ENCODE measurements around the gene FKBP1A. TPM values are rescaled to one million over a fixed set of nuclear protein-coding genes. Genes with fewer than 3 reads are reported as not detected.

Gene FKBP1A
- total and polyA plus RNA-seq, 2 of the 4 experiments (the other 2 are of a cell fraction) = 120 to 528 TPM

DNA sequence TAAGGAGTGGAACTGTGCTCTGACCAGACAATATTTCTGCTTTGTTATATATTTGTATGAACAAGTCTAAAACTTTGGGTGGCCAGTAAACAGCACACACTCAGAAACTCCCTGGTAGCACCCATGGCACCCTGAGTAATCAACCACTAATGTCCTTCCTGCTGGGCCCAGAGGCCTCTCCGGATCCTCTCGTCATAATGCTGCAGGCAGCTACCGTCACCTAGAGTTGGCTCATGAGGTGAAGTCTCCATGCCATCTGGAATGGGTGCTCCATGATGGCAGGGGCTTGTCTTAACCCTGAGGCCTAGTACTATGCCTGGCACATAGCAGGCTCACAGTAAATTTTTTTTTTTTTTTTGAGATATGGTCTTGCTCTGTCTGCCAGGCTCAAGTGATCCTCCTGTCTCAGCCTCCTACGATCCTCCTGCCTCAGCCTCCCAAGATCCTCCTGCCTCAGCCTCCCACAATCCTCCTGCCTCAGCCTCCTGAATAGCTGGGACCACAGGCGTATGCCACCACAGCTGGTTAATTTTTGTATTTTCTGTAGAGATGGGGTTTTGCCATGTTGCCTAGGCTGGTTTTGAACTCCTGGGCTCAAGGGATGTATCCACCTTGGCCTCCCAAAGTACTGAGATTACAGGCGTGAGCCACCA lies 60.9 kb downstream of the FKBP1A start:
- Histone ChIP-seq H3K18ac (ENCODE audit: low read depth, low read length) (no peak overlapping the region), H3K23ac (ENCODE audit: low read depth, low read length) (no peak overlapping the region), H4K20me1 (ENCODE audit: insufficient read depth, low read length) (peaks cover 10% of the 10 kb centered on the region), H3K36me3 (ENCODE audit: control insufficient read depth, insufficient read depth, low read length) (peaks cover 9% of the 10 kb centered on the region; the same call in 1 of the 2 replicates), H3K4ac (ENCODE audit: low read depth, low read length) (no peak overlapping the region), H3K9me3 (ENCODE audit: control insufficient read depth, insufficient read depth, low read length) (no peaks in the 10 kb centered on the region), H2AFZ (replicated peaks; ENCODE audit: low read length, poor library complexity) (no peak overlapping the region), H3K4me1 (ENCODE audit: control insufficient read depth, insufficient read depth, low read length) (peaks cover 20% of the 10 kb centered on the region), H3K27me3 (ENCODE audit: control insufficient read depth, insufficient read depth, low read length) (no peaks in the 10 kb centered on the region), H2BK120ac (ENCODE audit: low read depth, low read length) (no peak overlapping the region), H2BK15ac (ENCODE audit: low read depth, low read length) (no peak overlapping the region), H3K9me1 (ENCODE audit: insufficient read depth, low read length) (peaks cover 44% of the 10 kb centered on the region), H4K8ac (ENCODE audit: low read depth in 2 of 2, low read length in 2 of 2) (no peak overlapping the region), H3K79me1 (ENCODE audit: low read depth in 1 of 2, low read length in 2 of 2) (peaks cover 47 to 90% of the 10 kb centered on the region in 2 experiments), H4K5ac (ENCODE audit: low read depth, low read length) (no peak overlapping the region), H2AK9ac (replicated peaks; ENCODE audit: low read depth, low read length, poor library complexity) (no peak overlapping the region), H3K27ac (ENCODE audit: insufficient read depth, low read length) (no peak overlapping the region), H3K4me2 (ENCODE audit: low read depth, low read length) (no peak overlapping the region), H3K56ac (ENCODE audit: extremely low read depth, insufficient read depth, low read length) (no peak overlapping the region), H2AK5ac (ENCODE audit: low read depth, low read length) (no peak overlapping the region), H3K9ac (ENCODE audit: low read depth, low read length) (no peak overlapping the region), H2BK20ac (ENCODE audit: low read depth, low read length) (no peak overlapping the region), H3K14ac (replicated peaks; ENCODE audit: low read depth, low read length) (no peak overlapping the region), H3K4me3 (ENCODE audit: insufficient read depth, low read depth, low read length) (no peak overlapping the region), H2BK5ac (ENCODE audit: low read depth, low read length, poor library complexity, severe bottlenecking) (no peak overlapping the region), H4K91ac (ENCODE audit: insufficient read depth, low read depth, low read length) (no peak overlapping the region)
- DNase-seq (no peak), ATAC-seq (ENCODE audit: low read depth) (no peak)
- ChIA-PET POLR2A (ENCODE audit: unreplicated experiment) (no interaction called here), CTCF (no interaction called here)
- dilution Hi-C loops (cut with HindIII; ENCODE audit: low sequenced_read_pairs, unreplicated experiment) (no loop called here), intact Hi-C loops (cut with micrococcal nuclease) (no loop called here), in situ Hi-C loops (cut with MboI; ENCODE audit: low sequenced_read_pairs) (loop anchor here (25.0 kb wide), 1 partner anchor 505 kb away; no protein-coding TSS in a partner anchor)
- BruUV-seq (replicated peaks) = no TSS peak
- WGBS, 2 experiments (ENCODE audit: extremely low coverage in 2 of 2, insufficient read length in 1 of 2) = 100% methylated on average over 3 of the region's 6 CpGs; no CpG with 5 or more reads in 1 of the 2 experiments
- TF ChIP-seq FOS (IDR thresholded peaks at IDR 0.05; ENCODE audit: low read depth, low read length) (no peak), RAD21 (IDR thresholded peaks at IDR 0.05; ENCODE audit: low read length) (no peak), NFE2L2 (IDR thresholded peaks at IDR 0.05; ENCODE audit: low read depth, low read length) (no peak), BHLHE40 (IDR thresholded peaks at IDR 0.05; ENCODE audit: low read depth, low read length) (no peak), RFX5 (IDR thresholded peaks at IDR 0.05; ENCODE audit: low read depth, low read length) (no peak), POLR2A (IDR thresholded peaks at IDR 0.05; ENCODE audit: low read depth, low read length) (no peak), SMC3 (IDR thresholded peaks at IDR 0.05; ENCODE audit: low read depth, low read length) (no peak), CEBPB (IDR thresholded peaks at IDR 0.05; ENCODE audit: low read depth, low read length) (no peak), MAZ (IDR thresholded peaks at IDR 0.05; ENCODE audit: borderline replicate concordance, low read depth, low read length) (no peak), MAFK (IDR thresholded peaks at IDR 0.05; ENCODE audit: low read depth, low read length) (no peak), RCOR1 (IDR thresholded peaks at IDR 0.05; ENCODE audit: insufficient replicate concordance, low read length) (no peak), CHD1 (IDR thresholded peaks at IDR 0.05; ENCODE audit: low read depth, low read length) (no peak), MXI1 (IDR thresholded peaks at IDR 0.05; ENCODE audit: borderline replicate concordance, low read depth, low read length) (no peak)
- TF ChIP-seq, protein P1, sequence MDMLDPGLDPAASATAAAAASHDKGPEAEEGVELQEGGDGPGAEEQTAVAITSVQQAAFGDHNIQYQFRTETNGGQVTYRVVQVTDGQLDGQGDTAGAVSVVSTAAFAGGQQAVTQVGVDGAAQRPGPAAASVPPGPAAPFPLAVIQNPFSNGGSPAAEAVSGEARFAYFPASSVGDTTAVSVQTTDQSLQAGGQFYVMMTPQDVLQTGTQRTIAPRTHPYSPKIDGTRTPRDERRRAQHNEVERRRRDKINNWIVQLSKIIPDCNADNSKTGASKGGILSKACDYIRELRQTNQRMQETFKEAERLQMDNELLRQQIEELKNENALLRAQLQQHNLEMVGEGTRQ (IDR thresholded peaks at IDR 0.05; ENCODE audit: low read depth, low read length) = no peak
- TF ChIP-seq, protein P2, sequence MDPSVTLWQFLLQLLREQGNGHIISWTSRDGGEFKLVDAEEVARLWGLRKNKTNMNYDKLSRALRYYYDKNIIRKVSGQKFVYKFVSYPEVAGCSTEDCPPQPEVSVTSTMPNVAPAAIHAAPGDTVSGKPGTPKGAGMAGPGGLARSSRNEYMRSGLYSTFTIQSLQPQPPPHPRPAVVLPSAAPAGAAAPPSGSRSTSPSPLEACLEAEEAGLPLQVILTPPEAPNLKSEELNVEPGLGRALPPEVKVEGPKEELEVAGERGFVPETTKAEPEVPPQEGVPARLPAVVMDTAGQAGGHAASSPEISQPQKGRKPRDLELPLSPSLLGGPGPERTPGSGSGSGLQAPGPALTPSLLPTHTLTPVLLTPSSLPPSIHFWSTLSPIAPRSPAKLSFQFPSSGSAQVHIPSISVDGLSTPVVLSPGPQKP (IDR thresholded peaks at IDR 0.05; ENCODE audit: borderline replicate concordance, low read depth, low read length) = no peak
- TF ChIP-seq, protein P3, sequence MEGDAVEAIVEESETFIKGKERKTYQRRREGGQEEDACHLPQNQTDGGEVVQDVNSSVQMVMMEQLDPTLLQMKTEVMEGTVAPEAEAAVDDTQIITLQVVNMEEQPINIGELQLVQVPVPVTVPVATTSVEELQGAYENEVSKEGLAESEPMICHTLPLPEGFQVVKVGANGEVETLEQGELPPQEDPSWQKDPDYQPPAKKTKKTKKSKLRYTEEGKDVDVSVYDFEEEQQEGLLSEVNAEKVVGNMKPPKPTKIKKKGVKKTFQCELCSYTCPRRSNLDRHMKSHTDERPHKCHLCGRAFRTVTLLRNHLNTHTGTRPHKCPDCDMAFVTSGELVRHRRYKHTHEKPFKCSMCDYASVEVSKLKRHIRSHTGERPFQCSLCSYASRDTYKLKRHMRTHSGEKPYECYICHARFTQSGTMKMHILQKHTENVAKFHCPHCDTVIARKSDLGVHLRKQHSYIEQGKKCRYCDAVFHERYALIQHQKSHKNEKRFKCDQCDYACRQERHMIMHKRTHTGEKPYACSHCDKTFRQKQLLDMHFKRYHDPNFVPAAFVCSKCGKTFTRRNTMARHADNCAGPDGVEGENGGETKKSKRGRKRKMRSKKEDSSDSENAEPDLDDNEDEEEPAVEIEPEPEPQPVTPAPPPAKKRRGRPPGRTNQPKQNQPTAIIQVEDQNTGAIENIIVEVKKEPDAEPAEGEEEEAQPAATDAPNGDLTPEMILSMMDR (conservative IDR thresholded peaks at IDR 0.05; ENCODE audit: low read depth, low read length) = no peak
